Progenitor cell of endocrine pancreas (in vitro differentiated cells): Measurements from ENCODE around the gene TPPP. TPM values are rescaled to one million over a fixed set of nuclear protein-coding genes. Genes with fewer than 3 reads are reported as not detected.
A peak's percentile ranks its signal among the peaks of the same experiment; 100 is the strongest.

Experiments used
- DNase-seq: peaks from one replicate; pipeline ENCODE4 v3.0.0; 2021; ENCODE audit warnings: low spot score; ENCODE audit not compliant: unreplicated experiment
- H3K27ac Mint-ChIP-seq: 2 replicates; pipeline ENCODE4 v1.8.0; 2021; ENCODE audit warnings: mild to moderate bottlenecking, moderate library complexity, mixed read lengths
- H3K27me3 Mint-ChIP-seq: 2 replicates; pipeline ENCODE4 v1.8.0; 2021; ENCODE audit warnings: mixed read lengths
- H3K36me3 Mint-ChIP-seq: 2 replicates; pipeline ENCODE4 v1.8.0; 2022; ENCODE audit warnings: mixed read lengths; ENCODE audit not compliant: insufficient read depth
- H3K4me1 Mint-ChIP-seq: 2 replicates; pipeline ENCODE4 v1.8.0; 2021; ENCODE audit warnings: low read depth, mixed read lengths
- H3K4me3 Mint-ChIP-seq: 2 replicates; pipeline ENCODE4 v1.8.0; 2021; ENCODE audit warnings: low read depth, mild to moderate bottlenecking, moderate library complexity, mixed read lengths
- H3K9me3 Mint-ChIP-seq: 2 replicates; pipeline ENCODE4 v1.8.0; 2021; ENCODE audit warnings: low read depth, mixed read lengths
- total RNA-seq: library from RNA; stranded (reverse); gene quantifications from 2 replicates; pipeline ENCODE4 v1.2.1, GENCODE V29; 2021
- TF ChIP-seq, protein P1 (sequence below): fragments of 200-600 bp; sonication (generic); IDR thresholded peaks from one replicate; pipeline ENCODE4 v1.5.0; 2021; ENCODE audit warnings: antibody characterized with exemption, mild to moderate bottlenecking; ENCODE audit not compliant: unreplicated experiment

The TPPP gene
- total RNA-seq, 1 donor from 2014 or later: 2.9 TPM

GRCh38 chr5:664343-664993 is 28.7 kb downstream of the TPPP start:
- no peaks in the 10 kb centered on the region for H3K27me3 Mint-ChIP-seq
- peaks cover 26% of the 10 kb centered on the region for H3K36me3 Mint-ChIP-seq
- no peak for DNase-seq
- no peaks in the 10 kb centered on the region for H3K9me3 Mint-ChIP-seq
- H3K27ac Mint-ChIP-seq: no peak overlapping the region
- TF ChIP-seq, protein P1, sequence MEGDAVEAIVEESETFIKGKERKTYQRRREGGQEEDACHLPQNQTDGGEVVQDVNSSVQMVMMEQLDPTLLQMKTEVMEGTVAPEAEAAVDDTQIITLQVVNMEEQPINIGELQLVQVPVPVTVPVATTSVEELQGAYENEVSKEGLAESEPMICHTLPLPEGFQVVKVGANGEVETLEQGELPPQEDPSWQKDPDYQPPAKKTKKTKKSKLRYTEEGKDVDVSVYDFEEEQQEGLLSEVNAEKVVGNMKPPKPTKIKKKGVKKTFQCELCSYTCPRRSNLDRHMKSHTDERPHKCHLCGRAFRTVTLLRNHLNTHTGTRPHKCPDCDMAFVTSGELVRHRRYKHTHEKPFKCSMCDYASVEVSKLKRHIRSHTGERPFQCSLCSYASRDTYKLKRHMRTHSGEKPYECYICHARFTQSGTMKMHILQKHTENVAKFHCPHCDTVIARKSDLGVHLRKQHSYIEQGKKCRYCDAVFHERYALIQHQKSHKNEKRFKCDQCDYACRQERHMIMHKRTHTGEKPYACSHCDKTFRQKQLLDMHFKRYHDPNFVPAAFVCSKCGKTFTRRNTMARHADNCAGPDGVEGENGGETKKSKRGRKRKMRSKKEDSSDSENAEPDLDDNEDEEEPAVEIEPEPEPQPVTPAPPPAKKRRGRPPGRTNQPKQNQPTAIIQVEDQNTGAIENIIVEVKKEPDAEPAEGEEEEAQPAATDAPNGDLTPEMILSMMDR: no peak
- H3K4me1 Mint-ChIP-seq: no peaks in the 10 kb centered on the region
- H3K4me3 Mint-ChIP-seq: no peak overlapping the region

- TF ChIP-seq, protein P1: no peak
Measured at GRCh38 chr5:663436-664342, 29.5 kb downstream of the TPPP start.

GRCh38 chr5:662751-663435 is 30.3 kb downstream of the TPPP start:
- Mint-ChIP-seq H3K4me1 (no peaks in the 10 kb centered on the region), H3K9me3 (no peaks in the 10 kb centered on the region), H3K4me3 (no peak overlapping the region), H3K27ac (no peak overlapping the region), H3K27me3 (no peaks in the 10 kb centered on the region), H3K36me3 (peaks cover 36% of the 10 kb centered on the region)
- TF ChIP-seq, protein P1: no peak
- DNase-seq: no peak

More at GRCh38 chr5:663436-664342, 29.5 kb downstream of the TPPP start:
- peaks cover 32% of the 10 kb centered on the region for H3K36me3 Mint-ChIP-seq
- no peaks in the 10 kb centered on the region for H3K4me1 Mint-ChIP-seq
- DNase-seq: no peak
- peak overlapping the region; percentile 16 for H3K27ac Mint-ChIP-seq
- H3K4me3 Mint-ChIP-seq: no peak overlapping the region
- H3K27me3 Mint-ChIP-seq: no peaks in the 10 kb centered on the region
- no peaks in the 10 kb centered on the region for H3K9me3 Mint-ChIP-seq

GRCh38 chr5:661891-662750 is 31.0 kb downstream of the TPPP start:
- Mint-ChIP-seq H3K9me3 (no peaks in the 10 kb centered on the region), H3K4me1 (no peaks in the 10 kb centered on the region)
- DNase-seq: no peak

More at GRCh38 chr5:661891-662750, 31.0 kb downstream of the TPPP start:
- H3K27me3 Mint-ChIP-seq: no peaks in the 10 kb centered on the region
- no peak overlapping the region for H3K27ac Mint-ChIP-seq
- no peak overlapping the region for H3K4me3 Mint-ChIP-seq
- TF ChIP-seq, protein P1: no peak
- peaks cover 40% of the 10 kb centered on the region for H3K36me3 Mint-ChIP-seq
